ENCODE measurements around the gene TECTA.
"Not testable (repeated sequence)": the region's sequence is repeated elsewhere in the genome, so short reads cannot be mapped to it uniquely, and the experiment has no call there.

The TECTA gene

DNA sequence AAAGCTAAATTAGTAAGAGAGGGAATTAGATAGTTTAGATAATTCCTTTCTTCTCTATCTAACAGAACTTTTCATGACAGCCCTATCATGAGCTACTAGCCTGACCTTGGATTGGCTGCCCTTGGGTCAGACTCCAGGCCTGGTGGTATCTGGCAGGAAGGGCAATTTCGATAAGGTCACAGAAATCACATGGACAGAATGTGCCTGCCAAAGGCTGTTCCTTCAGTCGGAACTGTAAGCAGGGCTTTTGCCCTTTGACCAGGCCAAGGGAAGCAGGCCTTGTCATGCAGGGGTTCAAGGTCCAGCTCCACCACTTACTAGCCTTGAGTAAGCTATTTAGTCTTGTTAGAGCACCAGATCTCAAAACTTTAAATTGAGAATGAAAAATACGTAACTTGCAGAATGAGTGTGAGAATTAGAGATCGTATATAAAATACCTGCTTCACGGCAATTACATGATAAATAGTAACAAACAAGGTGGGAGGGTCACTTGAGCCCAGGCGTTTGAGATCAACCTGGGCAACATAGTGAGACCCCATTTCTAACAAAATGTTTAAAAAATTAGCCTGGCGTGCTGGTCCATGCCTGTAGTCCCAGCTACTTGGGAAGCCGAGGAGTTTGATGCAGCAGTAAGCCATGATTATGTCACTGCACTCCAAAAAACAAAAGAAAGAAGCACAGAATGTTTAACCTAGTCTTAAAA is 130.7 kb downstream of the TECTA start:
- Histone ChIP-seq H3K9me3 (replicated peaks; ENCODE audit: insufficient read depth, low read length) (no peaks in the 10 kb centered on the region), H3K27me3 (replicated peaks; ENCODE audit: insufficient read depth, low read length) (peaks cover 22% of the 10 kb centered on the region), H2AFZ (ENCODE audit: low read length) (no peak overlapping the region), H3K9me2 (replicated peaks; ENCODE audit: insufficient read depth, low read length) (no peaks in the 10 kb centered on the region), H3K4me3 (ENCODE audit: low read length) (no peak overlapping the region), H3K36me3 (replicated peaks; ENCODE audit: insufficient read depth, low read length) (no peaks in the 10 kb centered on the region), H4K20me1 (ENCODE audit: insufficient read depth, low read length) (no peaks in the 10 kb centered on the region), H3K4me1 (ENCODE audit: low read length) (peaks cover 10% of the 10 kb centered on the region), H3K27ac (ENCODE audit: low read length) (no peak overlapping the region), H3K79me2 (ENCODE audit: low read length) (no peaks in the 10 kb centered on the region), H3F3A (ENCODE audit: insufficient read depth, low read length) (peaks cover 6% of the 10 kb centered on the region), H3K4me2 (ENCODE audit: low read depth, low read length) (no peak overlapping the region), H3K9ac (ENCODE audit: low read length) (no peak overlapping the region)
- TF ChIP-seq EZH2 (optimal IDR thresholded peaks at IDR 0.05; ENCODE audit: low read depth, low read length) (no peak), EZH2phosphoT487 (IDR thresholded peaks at IDR 0.05; ENCODE audit: low read length) (no peak)
- TF ChIP-seq, protein P1, sequence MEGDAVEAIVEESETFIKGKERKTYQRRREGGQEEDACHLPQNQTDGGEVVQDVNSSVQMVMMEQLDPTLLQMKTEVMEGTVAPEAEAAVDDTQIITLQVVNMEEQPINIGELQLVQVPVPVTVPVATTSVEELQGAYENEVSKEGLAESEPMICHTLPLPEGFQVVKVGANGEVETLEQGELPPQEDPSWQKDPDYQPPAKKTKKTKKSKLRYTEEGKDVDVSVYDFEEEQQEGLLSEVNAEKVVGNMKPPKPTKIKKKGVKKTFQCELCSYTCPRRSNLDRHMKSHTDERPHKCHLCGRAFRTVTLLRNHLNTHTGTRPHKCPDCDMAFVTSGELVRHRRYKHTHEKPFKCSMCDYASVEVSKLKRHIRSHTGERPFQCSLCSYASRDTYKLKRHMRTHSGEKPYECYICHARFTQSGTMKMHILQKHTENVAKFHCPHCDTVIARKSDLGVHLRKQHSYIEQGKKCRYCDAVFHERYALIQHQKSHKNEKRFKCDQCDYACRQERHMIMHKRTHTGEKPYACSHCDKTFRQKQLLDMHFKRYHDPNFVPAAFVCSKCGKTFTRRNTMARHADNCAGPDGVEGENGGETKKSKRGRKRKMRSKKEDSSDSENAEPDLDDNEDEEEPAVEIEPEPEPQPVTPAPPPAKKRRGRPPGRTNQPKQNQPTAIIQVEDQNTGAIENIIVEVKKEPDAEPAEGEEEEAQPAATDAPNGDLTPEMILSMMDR (IDR thresholded peaks at IDR 0.05; ENCODE audit: low read length) = no peak
- no peak for DNase-seq

DNA sequence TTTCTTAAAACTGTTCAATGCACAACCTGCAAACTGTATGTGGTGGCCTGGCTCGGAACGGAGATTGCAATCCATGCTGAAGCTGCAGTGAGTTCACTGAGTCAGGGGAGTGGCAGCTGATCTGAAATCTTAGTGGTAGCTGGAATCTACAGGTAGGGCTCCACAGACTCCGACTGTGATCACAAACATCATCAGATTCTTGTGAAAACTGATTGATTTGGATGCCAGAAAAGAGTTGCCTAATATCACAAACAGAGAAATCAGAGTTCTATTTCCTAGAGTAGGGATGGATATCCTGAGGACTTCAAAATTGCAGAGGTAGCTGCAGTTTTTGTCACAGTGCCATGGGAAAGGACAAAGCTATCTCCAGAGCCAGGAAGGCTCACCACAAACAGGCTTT is 134.0 kb downstream of the TECTA start:
- H3K79me2 ChIP-seq (ENCODE audit: low read length) = no peaks in the 10 kb centered on the region
- no peaks in the 10 kb centered on the region for H3K9me3 ChIP-seq (replicated peaks; ENCODE audit: insufficient read depth, low read length)
- H3K9me2 ChIP-seq (replicated peaks; ENCODE audit: insufficient read depth, low read length) = no peaks in the 10 kb centered on the region
- H4K20me1 ChIP-seq (ENCODE audit: insufficient read depth, low read length) = no peaks in the 10 kb centered on the region
- H3K27ac ChIP-seq (ENCODE audit: low read length) = no peak overlapping the region
- H2AFZ ChIP-seq (ENCODE audit: low read length) = no peak overlapping the region
- H3F3A ChIP-seq (ENCODE audit: insufficient read depth, low read length) = peaks cover 6% of the 10 kb centered on the region
- H3K9ac ChIP-seq (ENCODE audit: low read length) = no peak overlapping the region
- H3K27me3 ChIP-seq (replicated peaks; ENCODE audit: insufficient read depth, low read length) = peaks cover 49% of the 10 kb centered on the region
- TF ChIP-seq, protein P1 (IDR thresholded peaks at IDR 0.05; ENCODE audit: low read length) = no peak
- no peak for TF ChIP-seq EZH2phosphoT487 (IDR thresholded peaks at IDR 0.05; ENCODE audit: low read length)
- no peak for TF ChIP-seq EZH2 (optimal IDR thresholded peaks at IDR 0.05; ENCODE audit: low read depth, low read length)
- no peak overlapping the region for H3K4me3 ChIP-seq (ENCODE audit: low read length)
- no peak for DNase-seq
- H3K4me2 ChIP-seq (ENCODE audit: low read depth, low read length) = no peak overlapping the region
- peaks cover 13% of the 10 kb centered on the region for H3K4me1 ChIP-seq (ENCODE audit: low read length)
- H3K36me3 ChIP-seq (replicated peaks; ENCODE audit: insufficient read depth, low read length) = no peaks in the 10 kb centered on the region

DNA sequence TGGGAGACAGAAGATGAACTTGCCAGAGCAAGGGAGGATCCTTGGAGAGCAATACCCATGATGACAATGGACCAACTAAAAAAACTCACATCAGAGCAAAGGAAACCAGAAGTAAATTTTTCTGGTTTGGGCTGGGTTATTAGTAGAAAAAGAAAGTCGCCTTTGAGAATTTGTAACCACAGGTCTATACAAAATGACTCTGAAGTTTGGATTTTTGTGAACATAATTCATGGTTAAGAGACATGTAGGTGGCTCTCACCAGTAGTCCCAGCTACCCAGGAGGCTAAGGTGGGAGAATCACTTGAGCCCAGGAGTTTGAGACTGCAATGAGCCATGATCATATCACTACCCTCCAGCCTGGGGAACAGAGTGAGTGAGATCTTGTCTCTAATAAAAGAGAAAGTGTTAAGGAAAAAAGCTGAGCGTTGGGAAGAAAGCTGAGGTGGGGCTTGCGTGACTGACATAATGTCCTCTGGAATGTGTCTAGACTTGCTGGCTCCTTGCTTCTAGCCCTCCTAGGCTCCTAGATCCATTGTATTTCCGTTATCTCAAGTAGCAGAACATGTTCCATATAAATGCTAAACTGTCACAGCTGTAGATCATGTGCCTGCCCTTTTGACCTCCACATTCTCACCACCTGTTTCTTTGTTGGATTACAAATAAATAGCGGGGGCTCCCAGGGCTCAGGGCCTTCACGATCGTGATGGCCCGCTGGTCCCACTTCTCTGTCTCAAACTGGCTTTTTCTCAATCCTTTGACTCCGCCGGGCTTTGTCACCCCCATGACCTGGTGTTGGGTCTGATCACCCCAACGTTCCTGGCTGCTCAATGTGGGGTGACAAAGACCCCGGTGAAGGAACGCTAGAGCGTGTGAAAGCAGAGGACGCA is 135.3 kb downstream of the TECTA start:
- DNase-seq = peak; percentile 23

DNA sequence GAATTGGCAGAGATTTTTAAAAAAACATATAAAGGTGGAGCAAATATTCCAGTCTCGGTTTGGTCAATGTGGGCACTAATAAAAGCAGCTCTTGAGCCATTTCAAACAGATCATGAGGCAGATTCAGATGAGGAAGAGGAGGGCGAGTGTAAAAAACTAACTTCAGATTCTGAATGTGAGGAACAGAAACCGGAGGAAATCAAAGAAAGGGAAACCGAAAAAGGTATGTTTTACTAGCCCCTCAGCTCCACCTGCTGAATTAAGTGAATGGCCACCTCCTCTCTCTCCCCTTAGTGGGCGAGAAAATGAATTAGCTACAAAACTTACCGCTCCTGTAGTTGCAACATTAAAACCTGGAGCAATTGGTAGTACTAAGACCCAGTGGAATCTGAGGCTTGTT is 136.2 kb downstream of the TECTA start:
- Histone ChIP-seq H3K4me2 (ENCODE audit: low read depth, low read length) (peak overlapping the region; percentile 91), H3K4me1 (ENCODE audit: low read length) (peaks cover 13% of the 10 kb centered on the region), H3K27me3 (replicated peaks; ENCODE audit: insufficient read depth, low read length) (peaks cover 61% of the 10 kb centered on the region), H3K4me3 (ENCODE audit: low read length) (peak overlapping the region; percentile 63)
- not testable (repeated sequence) for H3K9ac ChIP-seq (ENCODE audit: low read length); H3F3A ChIP-seq (ENCODE audit: insufficient read depth, low read length); H3K79me2 ChIP-seq (ENCODE audit: low read length); H3K36me3 ChIP-seq (replicated peaks; ENCODE audit: insufficient read depth, low read length); H3K9me2 ChIP-seq (replicated peaks; ENCODE audit: insufficient read depth, low read length); H2AFZ ChIP-seq (ENCODE audit: low read length); H3K27ac ChIP-seq (ENCODE audit: low read length); H4K20me1 ChIP-seq (ENCODE audit: insufficient read depth, low read length); H3K9me3 ChIP-seq (replicated peaks; ENCODE audit: insufficient read depth, low read length)
- peak; percentile 47 for DNase-seq

More for the DNA sequence above, 135.3 kb downstream of the TECTA start:
- H3F3A ChIP-seq (ENCODE audit: insufficient read depth, low read length) = peaks cover 6% of the 10 kb centered on the region
- H3K9me3 ChIP-seq (replicated peaks; ENCODE audit: insufficient read depth, low read length) = no peaks in the 10 kb centered on the region
- H3K4me3 ChIP-seq (ENCODE audit: low read length) = peak overlapping the region; percentile 63
- no peak for TF ChIP-seq EZH2phosphoT487 (IDR thresholded peaks at IDR 0.05; ENCODE audit: low read length)
- TF ChIP-seq, protein P1 (IDR thresholded peaks at IDR 0.05; ENCODE audit: low read length) = no peak
- TF ChIP-seq EZH2 (optimal IDR thresholded peaks at IDR 0.05; ENCODE audit: low read depth, low read length) = no peak
- H4K20me1 ChIP-seq (ENCODE audit: insufficient read depth, low read length) = no peaks in the 10 kb centered on the region
- no peaks in the 10 kb centered on the region for H3K36me3 ChIP-seq (replicated peaks; ENCODE audit: insufficient read depth, low read length)
- H3K27ac ChIP-seq (ENCODE audit: low read length) = no peak overlapping the region
- H3K9ac ChIP-seq (ENCODE audit: low read length) = no peak overlapping the region
- H3K27me3 ChIP-seq (replicated peaks; ENCODE audit: insufficient read depth, low read length) = peaks cover 61% of the 10 kb centered on the region
- H2AFZ ChIP-seq (ENCODE audit: low read length) = no peak overlapping the region
- no peaks in the 10 kb centered on the region for H3K79me2 ChIP-seq (ENCODE audit: low read length)
- peaks cover 13% of the 10 kb centered on the region for H3K4me1 ChIP-seq (ENCODE audit: low read length)
- H3K4me2 ChIP-seq (ENCODE audit: low read depth, low read length) = peak overlapping the region; percentile 91
- no peaks in the 10 kb centered on the region for H3K9me2 ChIP-seq (replicated peaks; ENCODE audit: insufficient read depth, low read length)

Data from MM.1S (cell line).